ENCODE data around the gene TUT4. TPM values are rescaled to one million over a fixed set of nuclear protein-coding genes. Genes with fewer than 3 reads are reported as not detected.
A peak's percentile ranks its signal among the peaks of the same experiment; 100 is the strongest.

Gene TUT4
- total RNA-seq, 2 donors from 2014 or later, result 50.7 to 85.8 TPM

GRCh38 chr1:52556641-52557360, 3.9 kb upstream of the TUT4 start:
- Mint-ChIP-seq H3K27me3 (no peaks in the 10 kb centered on the region), H3K4me3 (no peak overlapping the region), H3K27ac (no peak overlapping the region), H3K4me1 (ENCODE audit: low read depth in 2 of 2) (peaks cover 0 to 10% of the 10 kb centered on the region in 2 donors), H3K36me3 (no peaks in the 10 kb centered on the region), H3K9me3 (no peaks in the 10 kb centered on the region)
- ATAC-seq, result no peak
- DNase-seq (ENCODE audit: low spot score), result no peak

GRCh38 chr1:52554756-52555155, 1.9 kb upstream of the TUT4 start:
- ATAC-seq (no peak), DNase-seq (ENCODE audit: low spot score) (no peak)
- H3K27me3 Mint-ChIP-seq, result no peaks in the 10 kb centered on the region
- H3K27ac Mint-ChIP-seq, result peak overlapping the region; percentile 59 to 63
- no peaks in the 10 kb centered on the region for H3K9me3 Mint-ChIP-seq
- H3K36me3 Mint-ChIP-seq, result no peaks in the 10 kb centered on the region
- peaks cover 0 to 10% of the 10 kb centered on the region in 2 donors for H3K4me1 Mint-ChIP-seq (ENCODE audit: low read depth in 2 of 2)
- peak overlapping the region; percentile 70 for H3K4me3 Mint-ChIP-seq

- no peak for DNase-seq (ENCODE audit: low spot score)
- Mint-ChIP-seq H3K9me3 (no peaks in the 10 kb centered on the region), H3K4me1 (ENCODE audit: low read depth in 2 of 2) (peaks cover 2 to 15% of the 10 kb centered on the region in 2 donors), H3K4me3 (peak overlapping the region; percentile 70), H3K36me3 (no peaks in the 10 kb centered on the region), H3K27ac (peak overlapping the region; percentile 59 to 63), H3K27me3 (no peaks in the 10 kb centered on the region)
- no peak for ATAC-seq
These were observed 1.4 kb upstream of the TUT4 start for GRCh38 chr1:52554267-52554640.

DNA sequence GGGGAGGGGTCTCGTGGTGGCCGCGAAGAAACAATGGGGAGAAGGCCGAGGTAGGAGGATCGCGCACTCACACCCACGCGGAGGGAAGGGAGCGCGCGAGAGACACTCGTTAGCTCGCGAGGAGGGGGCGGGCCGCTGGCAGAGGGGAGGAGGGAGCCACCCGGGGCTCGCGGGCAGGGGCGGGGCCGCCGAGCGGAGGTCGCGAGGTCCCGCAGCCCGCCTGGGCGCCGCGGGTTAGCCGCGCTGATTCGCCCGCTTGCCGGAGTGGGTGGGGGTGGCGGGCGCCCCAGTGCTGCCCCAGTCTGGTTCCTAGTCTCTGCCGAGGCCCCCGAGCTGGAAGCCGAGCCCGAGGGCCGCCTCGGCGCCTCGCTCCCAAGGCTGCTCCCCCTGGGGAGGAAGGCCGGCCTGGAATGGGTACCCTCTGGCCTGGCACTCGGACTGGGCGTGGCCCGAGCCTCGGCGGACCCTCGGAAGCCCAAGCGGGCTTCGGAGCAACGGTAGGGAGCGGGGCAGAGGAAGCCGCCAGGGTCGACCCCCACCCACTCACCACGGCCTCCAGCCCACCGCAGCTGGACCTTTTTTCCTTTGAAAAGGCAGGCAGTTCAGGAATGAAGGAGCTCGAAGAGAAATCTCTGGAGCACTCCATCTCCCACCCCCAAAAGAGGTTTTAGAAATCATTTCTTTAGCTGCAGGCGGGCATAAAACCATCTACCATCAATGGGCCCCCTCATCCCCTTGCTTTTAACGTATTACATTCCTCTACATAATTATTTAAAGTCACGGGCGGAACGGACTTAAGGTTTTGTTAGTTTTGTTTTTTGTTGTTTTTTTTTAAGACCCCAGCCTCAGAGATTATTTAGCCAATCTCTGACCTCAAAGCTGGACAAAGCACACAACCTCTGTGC, 722 bp upstream of the TUT4 start:
- peak; percentile 93 for DNase-seq (ENCODE audit: low spot score)
- H3K27me3 Mint-ChIP-seq, result no peaks in the 10 kb centered on the region
- peak overlapping the region; percentile 70 for H3K4me3 Mint-ChIP-seq
- H3K27ac Mint-ChIP-seq, result peak overlapping the region; percentile 59 to 63
- no peaks in the 10 kb centered on the region for H3K36me3 Mint-ChIP-seq
- H3K4me1 Mint-ChIP-seq (ENCODE audit: low read depth in 2 of 2), result peaks cover 8 to 19% of the 10 kb centered on the region in 2 donors
- peak; percentile 94 to 96 for ATAC-seq
- no peaks in the 10 kb centered on the region for H3K9me3 Mint-ChIP-seq

DNA sequence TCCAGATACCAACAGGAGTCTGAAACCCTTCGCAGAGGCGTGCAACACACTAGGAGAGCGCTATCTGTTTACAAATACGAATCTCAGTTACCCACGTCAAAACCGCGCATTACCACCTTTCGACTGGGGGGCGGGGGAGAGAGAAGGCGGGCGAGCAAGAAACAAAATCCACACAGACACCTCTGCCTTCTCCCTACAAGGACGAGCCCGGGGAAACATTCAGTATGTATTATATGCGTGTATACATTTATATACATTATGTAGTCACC, 722 bp downstream of the TUT4 start:
- ATAC-seq, result peak; percentile 29 to 31
- no peak overlapping the region for H3K27ac Mint-ChIP-seq
- H3K36me3 Mint-ChIP-seq, result no peaks in the 10 kb centered on the region
- peaks cover 13 to 26% of the 10 kb centered on the region in 2 donors for H3K4me1 Mint-ChIP-seq (ENCODE audit: low read depth in 2 of 2)
- H3K9me3 Mint-ChIP-seq, result no peaks in the 10 kb centered on the region
- DNase-seq (ENCODE audit: low spot score), result peak; percentile 69
- H3K4me3 Mint-ChIP-seq, result no peak overlapping the region
- no peaks in the 10 kb centered on the region for H3K27me3 Mint-ChIP-seq

DNA sequence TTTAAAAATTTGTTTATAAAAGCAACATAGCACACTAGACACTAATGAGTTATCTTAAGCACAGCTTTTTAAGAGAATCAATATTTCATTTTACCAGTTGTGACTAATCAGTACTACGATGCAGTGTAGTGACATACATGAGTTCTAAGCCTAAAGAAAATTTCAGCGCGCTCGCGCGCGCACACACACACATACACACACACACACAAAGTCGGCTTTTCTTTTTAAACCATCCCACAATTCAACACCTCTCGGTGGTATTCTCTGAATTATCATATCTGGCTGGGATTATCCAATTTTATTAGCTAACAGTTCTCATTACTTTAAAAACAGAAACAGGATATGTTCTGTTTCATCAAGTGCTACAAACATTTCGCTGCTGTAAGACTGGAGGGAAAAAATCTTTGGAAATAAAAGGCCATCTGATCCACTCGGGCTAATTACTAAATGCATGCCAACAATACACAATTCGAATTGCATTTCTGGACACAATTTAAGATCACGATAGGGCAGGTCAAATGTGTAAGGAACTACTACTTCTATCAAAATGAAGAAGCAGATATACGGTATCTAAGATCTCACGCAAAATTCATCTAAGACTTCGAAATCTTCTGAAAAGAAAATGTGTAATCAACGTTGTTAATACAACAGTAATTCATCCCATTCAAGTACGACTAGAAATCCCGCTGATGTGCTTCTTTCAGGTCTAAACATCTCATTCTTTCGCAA, 1.2 kb downstream of the TUT4 start:
- H3K4me1 Mint-ChIP-seq (ENCODE audit: low read depth in 2 of 2), result peaks cover 15 to 31% of the 10 kb centered on the region in 2 donors
- no peaks in the 10 kb centered on the region for H3K27me3 Mint-ChIP-seq
- H3K9me3 Mint-ChIP-seq, result no peaks in the 10 kb centered on the region
- no peak overlapping the region for H3K27ac Mint-ChIP-seq
- no peak for DNase-seq (ENCODE audit: low spot score)
- no peak overlapping the region for H3K4me3 Mint-ChIP-seq
- no peak for ATAC-seq
- H3K36me3 Mint-ChIP-seq, result no peaks in the 10 kb centered on the region

DNA sequence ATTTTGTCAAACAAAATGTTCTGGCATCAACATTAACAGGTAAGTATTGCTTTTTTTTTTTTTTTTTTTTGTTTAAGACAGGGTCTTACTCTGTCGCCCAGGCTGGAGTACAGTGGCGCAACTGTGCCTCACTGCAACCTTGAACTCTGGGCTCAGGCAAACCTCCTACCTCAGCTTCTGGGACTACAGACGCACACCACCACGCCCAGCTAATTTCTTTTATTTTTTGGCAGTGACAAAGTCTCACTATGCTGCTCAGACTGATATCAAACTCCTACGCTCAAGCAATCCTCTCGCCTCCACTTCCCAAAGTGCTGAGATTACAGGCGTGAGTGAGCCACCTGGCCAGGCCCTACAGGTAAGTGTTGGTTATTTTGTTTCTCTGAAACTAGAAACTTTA, 2.4 kb downstream of the TUT4 start:
- no peaks in the 10 kb centered on the region for H3K36me3 Mint-ChIP-seq
- no peaks in the 10 kb centered on the region for H3K9me3 Mint-ChIP-seq
- peaks cover 19 to 33% of the 10 kb centered on the region in 2 donors for H3K4me1 Mint-ChIP-seq (ENCODE audit: low read depth in 2 of 2)
- H3K27ac Mint-ChIP-seq, result no peak overlapping the region
- H3K27me3 Mint-ChIP-seq, result no peaks in the 10 kb centered on the region
- ATAC-seq (no peak), DNase-seq (ENCODE audit: low spot score) (no peak)
- H3K4me3 Mint-ChIP-seq, result no peak overlapping the region

DNA sequence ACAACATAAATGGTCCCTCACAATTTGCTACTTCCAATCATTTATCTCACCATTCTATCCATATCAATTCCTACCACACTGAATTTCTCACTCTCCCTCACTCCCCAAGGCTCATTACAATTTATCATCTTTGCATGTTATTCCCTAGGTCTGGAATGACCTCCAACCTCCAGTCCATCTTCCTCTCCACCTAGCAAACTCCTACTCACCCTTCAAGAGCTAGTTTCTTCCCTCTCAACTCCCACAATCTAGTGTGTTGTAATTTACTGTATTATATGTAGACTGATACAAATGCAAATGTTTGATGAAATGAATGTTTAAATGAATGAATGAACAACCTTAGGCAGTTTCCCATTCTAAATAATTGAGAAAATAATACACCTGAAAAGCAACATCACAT, 3.6 kb downstream of the TUT4 start:
- no peaks in the 10 kb centered on the region for H3K9me3 Mint-ChIP-seq
- no peaks in the 10 kb centered on the region for H3K27me3 Mint-ChIP-seq
- H3K4me1 Mint-ChIP-seq (ENCODE audit: low read depth in 2 of 2), result peaks cover 19 to 28% of the 10 kb centered on the region in 2 donors
- ATAC-seq, result no peak
- H3K4me3 Mint-ChIP-seq, result no peak overlapping the region
- no peaks in the 10 kb centered on the region for H3K36me3 Mint-ChIP-seq
- no peak overlapping the region for H3K27ac Mint-ChIP-seq
- DNase-seq (ENCODE audit: low spot score), result no peak

- Mint-ChIP-seq H3K4me3 (no peak overlapping the region), H3K4me1 (ENCODE audit: low read depth in 2 of 2) (peaks cover 19 to 23% of the 10 kb centered on the region in 2 donors), H3K27me3 (no peaks in the 10 kb centered on the region), H3K36me3 (peaks cover 8% of the 10 kb centered on the region), H3K27ac (no peak overlapping the region), H3K9me3 (peaks cover 6% of the 10 kb centered on the region)
- DNase-seq (ENCODE audit: low spot score), result no peak
- ATAC-seq, result no peak
These were observed 6.0 kb downstream of the TUT4 start for GRCh38 chr1:52546852-52547251.

DNA sequence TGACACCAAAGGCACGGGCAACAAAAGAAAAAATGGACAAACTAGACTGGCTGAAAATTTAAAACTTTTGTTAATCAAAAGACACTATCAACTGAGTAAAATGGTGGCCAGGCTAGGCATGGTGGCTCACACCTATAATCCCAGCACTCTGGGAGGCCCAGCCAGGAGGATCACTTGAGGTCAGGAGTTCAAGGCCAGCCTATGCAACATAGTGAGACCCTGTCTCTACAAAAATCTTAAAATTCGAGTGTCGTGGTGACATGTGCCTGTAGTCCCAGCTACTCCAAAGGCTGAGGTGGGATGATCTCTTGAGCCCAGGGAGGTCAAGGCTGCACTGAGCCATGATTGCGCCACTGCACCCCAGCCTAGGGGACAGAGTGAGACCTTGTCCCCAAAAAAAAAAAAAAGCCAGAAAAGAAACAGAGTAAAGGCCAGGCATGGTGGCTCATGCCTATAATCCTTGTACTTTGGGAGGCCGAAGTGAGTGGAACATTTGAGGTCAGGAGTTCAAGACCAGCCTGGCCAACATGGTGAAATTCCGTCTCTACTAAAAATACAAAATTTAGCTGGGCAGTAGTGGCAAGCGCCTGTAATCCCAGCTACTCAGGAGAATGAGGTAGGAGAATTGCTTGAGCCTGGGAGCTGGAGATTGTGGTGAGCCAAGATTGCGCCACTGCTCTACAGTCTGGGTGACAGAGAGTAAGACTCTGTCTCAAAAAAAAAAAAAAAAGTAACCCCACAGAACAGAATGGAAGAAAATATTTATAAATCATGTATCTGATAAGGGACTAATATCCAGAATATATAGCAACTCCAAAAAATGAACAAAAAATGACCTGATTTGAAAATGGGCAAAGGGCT, 8.0 kb downstream of the TUT4 start:
- Mint-ChIP-seq H3K27ac (no peak overlapping the region), H3K4me3 (no peak overlapping the region), H3K36me3 (peaks cover 14% of the 10 kb centered on the region), H3K9me3 (peaks cover 8% of the 10 kb centered on the region), H3K27me3 (no peaks in the 10 kb centered on the region), H3K4me1 (ENCODE audit: low read depth in 2 of 2) (peaks cover 19 to 23% of the 10 kb centered on the region in 2 donors)
- ATAC-seq (no peak), DNase-seq (ENCODE audit: low spot score) (no peak)

GRCh38 chr1:52542085-52542688, 10.7 kb downstream of the TUT4 start:
- Mint-ChIP-seq H3K4me1 (ENCODE audit: low read depth in 2 of 2) (peaks cover 18 to 20% of the 10 kb centered on the region in 2 donors), H3K36me3 (peaks cover 14% of the 10 kb centered on the region), H3K27ac (no peak overlapping the region), H3K27me3 (no peaks in the 10 kb centered on the region), H3K4me3 (no peak overlapping the region), H3K9me3 (peaks cover 8% of the 10 kb centered on the region)
- ATAC-seq, result no peak
- DNase-seq (ENCODE audit: low spot score), result no peak

- Mint-ChIP-seq H3K4me1 (ENCODE audit: low read depth in 2 of 2) (peaks cover 26 to 34% of the 10 kb centered on the region in 2 donors), H3K27me3 (no peaks in the 10 kb centered on the region), H3K4me3 (no peak overlapping the region), H3K9me3 (no peaks in the 10 kb centered on the region), H3K36me3 (peaks cover 4% of the 10 kb centered on the region), H3K27ac (no peak overlapping the region)
- no peak for DNase-seq (ENCODE audit: low spot score)
- no peak for ATAC-seq
These were observed 17.7 kb downstream of the TUT4 start for GRCh38 chr1:52534928-52535764.
